H1 (cell line): Measurements from ENCODE around the gene NPTN. TPM values are rescaled to one million over a fixed set of nuclear protein-coding genes. Genes with fewer than 3 reads are reported as not detected.

Experiments
- CTCF ChIA-PET: fragments of 300-600 bp; sonication (Branson Sonifier 250); formaldehyde crosslinking; loops from one replicate; lab custom pipeline; 2021; ENCODE audit not compliant: partially characterized antibody; lab: Charles Lee
- POLR2A ChIA-PET: fragments of 300-600 bp; sonication (Branson Sonifier 250); formaldehyde crosslinking; loops from one replicate; lab custom pipeline; 2021; ENCODE audit warnings: inconsistent platforms; ENCODE audit not compliant: partially characterized antibody; lab: Charles Lee
- DNase-seq, 2 experiments: peaks; one replicate each; pipeline versions ENCODE4 v3.0.0 to v3.0.0-alpha.2; 2010 to 2022; ENCODE audit warnings: low spot score in 2 of 2, low read depth in 1 of 2, mixed read lengths in 1 of 2
- FAIRE-seq: peaks from 2 replicates; lab custom pipeline; 2011; peaks lifted over from hg19 to GRCh38; lab: Jason Lieb, UNC
- H2AFZ ChIP-seq: 2 replicates; pipeline ENCODE4 v1.8.1; 2012; ENCODE audit warnings: low read length, inconsistent platforms
- H2AK5ac ChIP-seq: 2 replicates; pipeline ENCODE4 v1.6.1; 2013; ENCODE audit warnings: low read depth, low read length
- H2BK120ac ChIP-seq: replicated peaks from 2 replicates; pipeline ENCODE3; 2013; ENCODE audit warnings: low read depth, low read length, inconsistent platforms
- H2BK12ac ChIP-seq: 2 replicates; pipeline ENCODE4 v1.6.1; 2013; ENCODE audit warnings: low read depth, low read length
- H2BK15ac ChIP-seq: 2 replicates; pipeline ENCODE4 v1.6.1; 2013; ENCODE audit warnings: low read length
- H2BK20ac ChIP-seq: 2 replicates; pipeline ENCODE4 v1.6.1; 2013; ENCODE audit warnings: low read length
- H2BK5ac ChIP-seq: 2 replicates; pipeline ENCODE4 v1.6.1; 2013; ENCODE audit warnings: low read depth, low read length
- H3K14ac ChIP-seq: 2 replicates; pipeline ENCODE4 v1.6.1; 2013; ENCODE audit warnings: inconsistent platforms; ENCODE audit not compliant: insufficient read length
- H3K18ac ChIP-seq: 2 replicates; pipeline ENCODE4 v1.6.1; 2013; ENCODE audit warnings: low read length; ENCODE audit errors: extremely low read depth
- H3K23ac ChIP-seq: 2 replicates; pipeline ENCODE4 v1.6.1; 2013; ENCODE audit warnings: inconsistent platforms; ENCODE audit not compliant: insufficient read length
- H3K23me2 ChIP-seq: 2 replicates; pipeline ENCODE4 v1.6.1; 2013; ENCODE audit warnings: low read depth, low read length
- H3K27ac ChIP-seq: 2 replicates; pipeline ENCODE4 v1.6.1; 2011; ENCODE audit warnings: low read depth, low read length, inconsistent platforms
- H3K27me3 ChIP-seq, 4 experiments: replicated peaks in 1 of 4; 1 replicate in 1 of 4; 2 replicates in 3 of 4; pipeline versions ENCODE4 v1.6.1 to v1.8.1; 2011 to 2013; ENCODE audit warnings: low read length in 3 of 4, mild to moderate bottlenecking in 3 of 4, inconsistent platforms in 2 of 4, mixed read lengths in 2 of 4, moderate library complexity in 1 of 4; ENCODE audit not compliant: control insufficient read depth in 3 of 4, insufficient read depth in 3 of 4; ENCODE audit errors: extremely low read depth in 1 of 4
- H3K36me3 ChIP-seq, 4 experiments: 2 replicates each; pipeline versions ENCODE4 v1.6.1 to v1.8.1; 2011 to 2013; ENCODE audit warnings: mild to moderate bottlenecking in 4 of 4, low read length in 3 of 4, moderate library complexity in 2 of 4, control low read depth in 1 of 4, inconsistent platforms in 1 of 4; ENCODE audit not compliant: insufficient read depth in 4 of 4, control insufficient read depth in 2 of 4
- H3K4ac ChIP-seq: replicated peaks from 2 replicates; pipeline ENCODE3; 2013; ENCODE audit warnings: low read length, low read depth, mixed read lengths, inconsistent platforms; ENCODE audit not compliant: insufficient read length
- H3K4me1 ChIP-seq, 4 experiments: replicated peaks in 1 of 4; 1 replicate in 1 of 4; 2 replicates in 3 of 4; pipeline versions ENCODE4 v1.6.1 to v1.8.1; 2011 to 2013; ENCODE audit warnings: low read length in 3 of 4, inconsistent platforms in 2 of 4, mixed read lengths in 1 of 4; ENCODE audit not compliant: insufficient read depth in 4 of 4, control insufficient read depth in 3 of 4
- H3K4me2 ChIP-seq, 2 experiments: 2 replicates each; pipeline versions ENCODE4 v1.6.1 to v1.8.1; 2011 to 2013; ENCODE audit warnings: low read depth in 2 of 2, low read length in 2 of 2, control low read depth in 1 of 2, inconsistent platforms in 1 of 2, mild to moderate bottlenecking in 1 of 2; ENCODE audit not compliant: insufficient read depth in 1 of 2
- H3K4me3 ChIP-seq, 4 experiments: fragments of 200-600, 300-600 bp in 1 of 4; sonication (generic), shearing (Covaris generic), sonication (Bioruptor Twin) in 1 of 4; 2 replicates each; pipeline versions ENCODE4 v1.5.1 to v1.8.1; 2011 to 2016; ENCODE audit warnings: low read length in 4 of 4, low read depth in 3 of 4, control low read depth in 2 of 4, inconsistent platforms in 2 of 4, mild to moderate bottlenecking in 2 of 4, mixed read lengths in 1 of 4, moderate library complexity in 1 of 4; ENCODE audit not compliant: insufficient read depth in 2 of 4; ENCODE audit errors: extremely low read depth in 1 of 4
- H3K56ac ChIP-seq: replicated peaks from 2 replicates; pipeline ENCODE3; 2013; ENCODE audit warnings: low read depth, mild to moderate bottlenecking, mixed read lengths, low read length, inconsistent platforms; ENCODE audit not compliant: insufficient read length
- H3K79me1 ChIP-seq: 2 replicates; pipeline ENCODE4 v1.6.1; 2013; ENCODE audit warnings: low read depth, low read length, control low read depth
- H3K79me2 ChIP-seq, 2 experiments: 2 replicates each; pipeline versions ENCODE4 v1.6.1 to v1.8.1; 2012 to 2013; ENCODE audit warnings: low read length in 2 of 2, mild to moderate bottlenecking in 2 of 2, inconsistent platforms in 1 of 2; ENCODE audit not compliant: insufficient read depth in 2 of 2, control insufficient read depth in 1 of 2
- H3K9ac ChIP-seq, 4 experiments: replicated peaks in 1 of 4; 1 replicate in 1 of 4; 2 replicates in 3 of 4; pipeline versions ENCODE4 v1.6.1 to v1.8.1; 2011 to 2013; ENCODE audit warnings: low read depth in 3 of 4, low read length in 3 of 4, control low read depth in 2 of 4, mild to moderate bottlenecking in 2 of 4, moderate library complexity in 2 of 4, inconsistent platforms in 1 of 4; ENCODE audit errors: extremely low read depth in 1 of 4
- H3K9me3 ChIP-seq, 2 experiments: 2 replicates each; pipeline versions ENCODE4 v1.6.1 to v1.8.1; 2012 to 2013; ENCODE audit warnings: mild to moderate bottlenecking in 2 of 2, moderate library complexity in 2 of 2, control low read depth in 1 of 2, inconsistent platforms in 1 of 2, low read depth in 1 of 2, low read length in 1 of 2, mixed read lengths in 1 of 2; ENCODE audit not compliant: insufficient read depth in 2 of 2
- H4K20me1 ChIP-seq, 2 experiments: replicated peaks in 1 of 2; 2 replicates each; pipeline versions ENCODE3 to v1.8.1; 2011 to 2013; ENCODE audit warnings: inconsistent platforms in 2 of 2, low read length in 2 of 2, mild to moderate bottlenecking in 1 of 2; ENCODE audit not compliant: insufficient read depth in 2 of 2, control insufficient read depth in 1 of 2
- H4K5ac ChIP-seq: 2 replicates; pipeline ENCODE4 v1.6.1; 2013; ENCODE audit warnings: low read length, low read depth, mixed read lengths, inconsistent platforms; ENCODE audit not compliant: insufficient read length
- H4K8ac ChIP-seq: 2 replicates; pipeline ENCODE4 v1.8.0; 2013; ENCODE audit warnings: mild to moderate bottlenecking, moderate library complexity, low read length, inconsistent platforms; ENCODE audit not compliant: insufficient read depth; ENCODE audit errors: extremely low read depth
- H4K91ac ChIP-seq: replicated peaks from 2 replicates; pipeline ENCODE3; 2013; ENCODE audit warnings: low read length, mixed read lengths, inconsistent platforms; ENCODE audit not compliant: insufficient read length
- BCL11A ChIP-seq, 2 experiments: IDR thresholded peaks; one replicate each; pipeline ENCODE4 v1.6.1; 2011; ENCODE audit warnings: low read depth in 2 of 2, low read length in 2 of 2, mild to moderate bottlenecking in 2 of 2
- CBX8 ChIP-seq: fragments of 300-800, 300-1000 bp; sonication (generic); IDR thresholded peaks from 2 replicates; pipeline ENCODE4 v1.7.1; 2016; ENCODE audit warnings: low read depth, low read length, borderline replicate concordance
- E2F6 ChIP-seq: IDR thresholded peaks from 2 replicates; pipeline ENCODE4 v1.6.1; 2012; ENCODE audit warnings: inconsistent platforms
- EGR1 ChIP-seq: IDR thresholded peaks from 2 replicates; pipeline ENCODE4 v1.6.1; 2011; ENCODE audit warnings: low read depth, low read length, borderline replicate concordance
- EZH2 ChIP-seq: fragments of 200-600 bp; sonication (generic); IDR thresholded peaks from 2 replicates; pipeline ENCODE4 v1.7.1; 2012; ENCODE audit warnings: low read depth, mild to moderate bottlenecking, moderate library complexity, low read length, inconsistent platforms; ENCODE audit not compliant: severe bottlenecking
- FOSL1 ChIP-seq: IDR thresholded peaks from 2 replicates; pipeline ENCODE4 v1.6.1; 2011; ENCODE audit warnings: mild to moderate bottlenecking, low read depth, low read length, moderate library complexity; ENCODE audit not compliant: insufficient read depth
- JUND ChIP-seq: IDR thresholded peaks from 2 replicates; pipeline ENCODE4 v1.6.1; 2011; ENCODE audit warnings: mild to moderate bottlenecking, improper control_type of control experiment, low read length
- POLR2A ChIP-seq, 2 experiments: IDR thresholded peaks; 1 replicate in 1 of 2; 2 replicates in 1 of 2; pipeline ENCODE4 v1.6.1; 2011; ENCODE audit warnings: low read depth in 2 of 2, low read length in 2 of 2, mild to moderate bottlenecking in 2 of 2; ENCODE audit errors: control extremely low read depth in 1 of 2
- POLR2AphosphoS5 ChIP-seq: IDR thresholded peaks from 2 replicates; pipeline ENCODE4 v1.6.1; 2011; ENCODE audit warnings: low read depth, low read length
- SP1 ChIP-seq: IDR thresholded peaks from 2 replicates; pipeline ENCODE4 v1.6.1; 2011; ENCODE audit warnings: low read depth, low read length
- SUZ12 ChIP-seq: fragments of 200-600 bp; sonication (generic); IDR thresholded peaks from 2 replicates; pipeline ENCODE4 v1.6.1; 2012; ENCODE audit warnings: mild to moderate bottlenecking, inconsistent platforms, low read length, moderate library complexity, mixed read lengths
- TAF7 ChIP-seq: optimal IDR thresholded peaks from 2 replicates; pipeline ENCODE3; 2011; ENCODE audit warnings: low read depth, mild to moderate bottlenecking, inconsistent platforms, low read length, moderate library complexity, borderline replicate concordance
- TBP ChIP-seq: IDR thresholded peaks from 2 replicates; pipeline ENCODE4 v1.6.1; 2011; ENCODE audit warnings: low read depth, low read length, improper control_type of control experiment
- TEAD4 ChIP-seq: IDR thresholded peaks from 2 replicates; pipeline ENCODE4 v1.6.1; 2012; ENCODE audit warnings: low read depth, low read length, inconsistent platforms, mixed read lengths
- ZNF274 ChIP-seq: IDR thresholded peaks from 2 replicates; pipeline ENCODE4 v1.7.0; 2012; ENCODE audit warnings: low read length, borderline replicate concordance; ENCODE audit errors: extremely low read depth
- polyA plus RNA-seq, 7 experiments: library from polyadenylated mRNA; depleted of rRNA in 3 of 7; stranded (reverse) in 5 of 7; unstranded in 2 of 7; fragments of >200 nt in 5 of 7; fragments of 200-250 nt in 2 of 7; gene quantifications; 1 replicate in 5 of 7; 2 replicates in 1 of 7; 4 replicates in 1 of 7; pipeline versions ENCODE4 v1.2.1 to v1.2.3, GENCODE V29; 2011 to 2013; ENCODE audit warnings: missing spikeins in 2 of 7, mixed read lengths in 2 of 7
- total RNA-seq: library from RNA; stranded (reverse); fragmentation: NEBNext Ultra II Directional; extraction: Animal tissue kit (Norgen Biotek cat#: 25700); gene quantifications from 2 replicates; pipeline ENCODE4 v1.2.1, GENCODE V29; 2021

Gene NPTN
- total and polyA plus RNA-seq, 2 of the 8 experiments (the other 6 are each of a cell fraction or from before 2014, with no cell fraction given), result 67.0 to 113 TPM

GRCh38 chr15:73541479-73541878 is 91.7 kb downstream of the NPTN start:
- no peak overlapping the region for H3K14ac ChIP-seq
- H3K79me1 ChIP-seq, result no peaks in the 10 kb centered on the region
- no peak for TF ChIP-seq SUZ12
- TF ChIP-seq POLR2AphosphoS5, result no peak
- no peak for TF ChIP-seq FOSL1
- no peak for TF ChIP-seq POLR2A (IDR thresholded peaks at IDR 0.05; ENCODE audit: control extremely low read depth in 1 of 2, low read depth in 2 of 2, low read length in 2 of 2)
- no peak for TF ChIP-seq CBX8
- TF ChIP-seq EZH2, result no peak
- no peak for TF ChIP-seq BCL11A (IDR thresholded peaks at IDR 0.05; ENCODE audit: low read depth in 2 of 2, low read length in 2 of 2)
- no peak for TF ChIP-seq SP1
- no peak for TF ChIP-seq TEAD4
- TF ChIP-seq EGR1, result no peak
- no peak for TF ChIP-seq ZNF274
- no peak for TF ChIP-seq JUND
- no peak for TF ChIP-seq TAF7
- TF ChIP-seq E2F6, result no peak
- TF ChIP-seq TBP, result no peak
- no peak overlapping the region for H2BK20ac ChIP-seq
- no peak overlapping the region for H2BK120ac ChIP-seq
- FAIRE-seq, result no peak
- no peak overlapping the region for H2BK15ac ChIP-seq
- H3K27me3 ChIP-seq, result peaks cover 0 to 1% (median 0%) of the 10 kb centered on the region in 4 experiments; a peak in 1 of 7 replicates
- no peak overlapping the region for H3K9ac ChIP-seq
- no peak overlapping the region for H4K91ac ChIP-seq
- no peaks in the 10 kb centered on the region for H3K9me3 ChIP-seq
- H4K20me1 ChIP-seq, result no peaks in the 10 kb centered on the region
- no peak for DNase-seq
- H2BK5ac ChIP-seq, result no peak overlapping the region
- no peak overlapping the region for H3K4ac ChIP-seq
- H3K4me3 ChIP-seq, result no peak overlapping the region
- H4K8ac ChIP-seq, result no peak overlapping the region
- no peak overlapping the region for H2BK12ac ChIP-seq
- H3K56ac ChIP-seq, result no peak overlapping the region
- H2AK5ac ChIP-seq, result no peak overlapping the region
- no peak overlapping the region for H2AFZ ChIP-seq
- no peak overlapping the region for H3K23ac ChIP-seq
- H3K79me2 ChIP-seq, result no peaks in the 10 kb centered on the region
- no peaks in the 10 kb centered on the region for H3K23me2 ChIP-seq
- no peak overlapping the region for H3K18ac ChIP-seq
- H3K4me1 ChIP-seq, result no peaks in the 10 kb centered on the region
- H3K36me3 ChIP-seq, result no peaks in the 10 kb centered on the region
- H4K5ac ChIP-seq, result no peak overlapping the region
- no peak overlapping the region for H3K27ac ChIP-seq
- ChIA-PET CTCF (interaction anchor here (0.8 kb wide), 2 partner anchors 29 to 236 kb away, joined by 3 to 5 read pairs; no protein-coding TSS in a partner anchor), POLR2A (interaction anchor here (0.6 to 1.6 kb wide), 2 partner anchors 14 to 74 kb away, joined by 3 to 4 read pairs; no protein-coding TSS in a partner anchor)
- H3K4me2 ChIP-seq, result no peak overlapping the region
